T-cell (primary cell): ENCODE results near the gene SKI. TPM values are rescaled to one million over a fixed set of nuclear protein-coding genes. Genes with fewer than 3 reads are reported as not detected.

Experiments
- ATAC-seq, 4 experiments: fragments of 200-7000 bp in 3 of 4; fragments of 150-1000 bp in 1 of 4; cut with Tn5 transposase; replicated peaks in 1 of 4; 1 replicate in 3 of 4; 2 replicates in 1 of 4; pipeline ENCODE4 v1.10.0; 2021; ENCODE audit warnings: moderate library complexity in 3 of 4, mild to moderate bottlenecking in 2 of 4, moderate number of reproducible peaks in 1 of 4
- CTCF ChIA-PET, 2 donors: fragments of 300-600 bp; sonication (Branson Sonifier 250); formaldehyde crosslinking; loops; one replicate each; lab custom pipeline; 2022; ENCODE audit warnings: antibody characterized with exemption in 2 of 2; lab: Charles Lee
- POLR2A ChIA-PET, 2 donors: fragments of 300-600 bp; sonication (Branson Sonifier 250); formaldehyde crosslinking; loops; one replicate each; lab custom pipeline; 2022; ENCODE audit warnings: antibody characterized with exemption in 2 of 2; lab: Charles Lee
- DNase-seq, 35 experiments: peaks; one replicate each; pipeline versions ENCODE4 v3.0.0 to v3.0.0-alpha.2; 2013 to 2023
- H3K27ac ChIP-seq: one replicate; pipeline ENCODE4 v1.5.1; 2013; ENCODE audit warnings: low read length
- H3K27me3 ChIP-seq, 2 experiments: replicated peaks in 1 of 2; 1 replicate in 1 of 2; 2 replicates in 1 of 2; pipeline versions ENCODE4 v1.6.1 to v1.7.0; 2013; ENCODE audit warnings: low read length in 1 of 2, mixed read lengths in 1 of 2; ENCODE audit not compliant: control insufficient read depth in 2 of 2, insufficient read depth in 2 of 2; ENCODE audit errors: extremely low read depth in 1 of 2
- H3K36me3 ChIP-seq, 2 donors: 1 replicate in 1 of 2; 2 replicates in 1 of 2; pipeline versions ENCODE4 v1.6.1 to v1.7.0; 2013; ENCODE audit warnings: low read length in 1 of 2; ENCODE audit not compliant: control insufficient read depth in 2 of 2, insufficient read depth in 1 of 2; ENCODE audit errors: extremely low read depth in 1 of 2
- H3K4me1 ChIP-seq, 2 experiments: 1 replicate in 1 of 2; 2 replicates in 1 of 2; pipeline versions ENCODE4 v1.6.1 to v1.7.0; 2013; ENCODE audit warnings: low read length in 2 of 2, mixed read lengths in 1 of 2; ENCODE audit not compliant: insufficient read depth in 2 of 2, control insufficient read depth in 1 of 2; ENCODE audit errors: extremely low read depth in 1 of 2
- H3K4me3 ChIP-seq, 2 donors: 1 replicate in 1 of 2; 2 replicates in 1 of 2; pipeline versions ENCODE4 v1.5.1 to v1.7.0; 2013; ENCODE audit warnings: mild to moderate bottlenecking in 2 of 2, low read length in 1 of 2, moderate library complexity in 1 of 2; ENCODE audit not compliant: control insufficient read depth in 1 of 2; ENCODE audit errors: extremely low read depth in 1 of 2
- H3K9me3 ChIP-seq: 2 replicates; pipeline ENCODE4 v1.7.0; 2013
- H3K27ac Mint-ChIP-seq, 2 donors: one replicate each; pipeline ENCODE4 v1.8.0; 2020 to 2021; ENCODE audit warnings: mild to moderate bottlenecking in 2 of 2, mixed read lengths in 2 of 2
- H3K27me3 Mint-ChIP-seq, 2 donors: one replicate each; pipeline ENCODE4 v1.8.0; 2021 to 2022; ENCODE audit warnings: mixed read lengths in 2 of 2
- H3K36me3 Mint-ChIP-seq: one replicate; pipeline ENCODE4 v1.8.0; 2021; ENCODE audit warnings: mixed read lengths
- H3K4me1 Mint-ChIP-seq, 3 donors: one replicate each; pipeline ENCODE4 v1.8.0; 2020 to 2022; ENCODE audit warnings: mixed read lengths in 3 of 3, mild to moderate bottlenecking in 1 of 3
- H3K4me3 Mint-ChIP-seq, 3 donors: one replicate each; pipeline ENCODE4 v1.8.0; 2020 to 2022; ENCODE audit warnings: mild to moderate bottlenecking in 3 of 3, mixed read lengths in 3 of 3, moderate library complexity in 3 of 3
- H3K9me3 Mint-ChIP-seq, 3 donors: one replicate each; pipeline ENCODE4 v1.8.0; 2020 to 2022; ENCODE audit warnings: mixed read lengths in 3 of 3
- WGBS: methylation state at CpG from one replicate; pipeline ENCODE4 v1.1.5; 2013; ENCODE audit warnings: missing lambda C conversion rate; ENCODE audit not compliant: insufficient coverage; 5-methylcytosine and 5-hydroxymethylcytosine counted together
- total RNA-seq, 35 experiments: library from RNA in 6 of 35; stranded (reverse) in 6 of 35; fragments of 120-200 nt in 1 of 35; gene quantifications; one replicate each; pipeline versions ENCODE4 v1.2.1 to v1.2.4 and lab custom pipeline; 2013 to 2026

The SKI gene
- total RNA-seq, 5 donors from 2014 or later (not counting 1 experiment from before 2014, with no cell fraction given): 137 to 299 (median 157) TPM

GRCh38 chr1:2239013-2239370, 10.9 kb downstream of the SKI start:
- WGBS: 100% methylated on average over 1 of the region's 6 CpGs
- Histone ChIP-seq H3K9me3 (no peaks in the 10 kb centered on the region), H3K27ac (no peak overlapping the region), H3K36me3 (peaks cover 0 to 20% of the 10 kb centered on the region in 2 donors), H3K27me3 (no peaks in the 10 kb centered on the region), H3K4me1 (peaks cover 46 to 99% of the 10 kb centered on the region in 2 experiments), H3K4me3 (no peak overlapping the region)
- Mint-ChIP-seq H3K4me3 (peak overlapping the region; percentile 21 to 96 (median 24)), H3K4me1 (peaks cover 90 to 94% (median 92%) of the 10 kb centered on the region in 3 donors), H3K27me3 (no peaks in the 10 kb centered on the region), H3K36me3 (peaks cover 26% of the 10 kb centered on the region), H3K27ac (peak overlapping the region; percentile 80 to 89), H3K9me3 (no peaks in the 10 kb centered on the region)
- DNase-seq (no peak), ATAC-seq (no peak)
- POLR2A ChIA-PET: no interaction called here
- CTCF ChIA-PET: no interaction called here

- ChIA-PET POLR2A (interaction anchor here in 1 of 2 donors (0.6 to 1.2 kb wide), 2 partner anchors 12 to 21 kb away, joined by 3 read pairs; no protein-coding TSS in a partner anchor), CTCF (no interaction called here)
- no peak for ATAC-seq
- Histone ChIP-seq H3K4me3 (no peak overlapping the region), H3K9me3 (no peaks in the 10 kb centered on the region), H3K36me3 (peaks cover 0 to 20% of the 10 kb centered on the region in 2 donors), H3K27ac (no peak overlapping the region), H3K4me1 (peaks cover 46 to 94% of the 10 kb centered on the region in 2 experiments), H3K27me3 (no peaks in the 10 kb centered on the region)
- Mint-ChIP-seq H3K36me3 (peaks cover 27% of the 10 kb centered on the region), H3K27me3 (no peaks in the 10 kb centered on the region), H3K4me3 (peak overlapping the region; percentile 21 to 96 (median 43)), H3K4me1 (peaks cover 87 to 93% (median 91%) of the 10 kb centered on the region in 3 donors), H3K27ac (peak overlapping the region; percentile 86 to 89), H3K9me3 (no peaks in the 10 kb centered on the region)
- 93% methylated on average over 18 of the region's 30 CpGs for WGBS
- DNase-seq: peak in 2 of 35 experiments; percentile 6 to 12
Observed at GRCh38 chr1:2239384-2239985, 11.4 kb downstream of the SKI start.

- peak in 6 of 35 experiments; percentile 28 to 50 (median 40) for DNase-seq
- peaks cover 88 to 94% (median 89%) of the 10 kb centered on the region in 3 donors for H3K4me1 Mint-ChIP-seq
- peak overlapping the region; percentile 1 for H3K27ac ChIP-seq
Observed at GRCh38 chr1:2240270-2241156, 12.4 kb downstream of the SKI start.

GRCh38 chr1:2241820-2242219, 13.7 kb downstream of the SKI start:
- Mint-ChIP-seq H3K4me3 (peak overlapping the region; percentile 28 to 96 (median 53)), H3K9me3 (no peaks in the 10 kb centered on the region), H3K27me3 (no peaks in the 10 kb centered on the region), H3K36me3 (peaks cover 37% of the 10 kb centered on the region), H3K27ac (peak overlapping the region; percentile 73 to 79), H3K4me1 (peaks cover 85 to 93% (median 89%) of the 10 kb centered on the region in 3 donors)
- ChIA-PET POLR2A (no interaction called here), CTCF (no interaction called here)
- no peak for DNase-seq
- Histone ChIP-seq H3K36me3 (peaks cover 0 to 20% of the 10 kb centered on the region in 2 donors), H3K4me3 (no peak overlapping the region), H3K27ac (no peak overlapping the region), H3K9me3 (no peaks in the 10 kb centered on the region), H3K27me3 (no peaks in the 10 kb centered on the region), H3K4me1 (peaks cover 39 to 87% of the 10 kb centered on the region in 2 experiments)
- no peak for ATAC-seq
- 92% methylated on average over 8 of the region's 13 CpGs for WGBS

More at GRCh38 chr1:2240270-2241156, 12.4 kb downstream of the SKI start:
- peaks cover 42 to 87% of the 10 kb centered on the region in 2 experiments for H3K4me1 ChIP-seq
- no peak overlapping the region for H3K4me3 ChIP-seq
- Mint-ChIP-seq H3K9me3 (no peaks in the 10 kb centered on the region), H3K36me3 (peaks cover 31% of the 10 kb centered on the region), H3K4me3 (peak overlapping the region; percentile 57 to 96 (median 69)), H3K27ac (peak overlapping the region; percentile 86 to 89), H3K27me3 (no peaks in the 10 kb centered on the region)
- POLR2A ChIA-PET: interaction anchor here (0.5 to 1.2 kb wide), 5 partner anchors 9 to 142 kb away, joined by 3 to 8 read pairs (median 3); no protein-coding TSS in a partner anchor
- no peaks in the 10 kb centered on the region for H3K27me3 ChIP-seq
- peak; percentile 21 to 41 (median 31) for ATAC-seq
- 57% methylated on average over 23 of the region's 30 CpGs for WGBS
- peaks cover 0 to 20% of the 10 kb centered on the region in 2 donors for H3K36me3 ChIP-seq
- CTCF ChIA-PET: interaction anchor here in 1 of 2 donors (0.8 kb wide), 1 partner anchor 46 kb away, joined by 3 read pairs; the partner anchor contains the start of gene FAAP20
- H3K9me3 ChIP-seq: no peaks in the 10 kb centered on the region

GRCh38 chr1:2242814-2243725, 15.0 kb downstream of the SKI start:
- ChIA-PET CTCF (no interaction called here), POLR2A (no interaction called here)
- H3K9me3 Mint-ChIP-seq: no peaks in the 10 kb centered on the region
- 87% methylated on average over 29 of the region's 33 CpGs for WGBS
- peak overlapping the region in 1 of 3 donors; percentile 96 for H3K4me3 Mint-ChIP-seq
- DNase-seq (no peak), ATAC-seq (no peak)
- no peaks in the 10 kb centered on the region for H3K27me3 Mint-ChIP-seq
- Histone ChIP-seq H3K27ac (no peak overlapping the region), H3K27me3 (no peaks in the 10 kb centered on the region), H3K9me3 (no peaks in the 10 kb centered on the region), H3K4me1 (peaks cover 27 to 87% of the 10 kb centered on the region in 2 experiments), H3K4me3 (no peak overlapping the region), H3K36me3 (peaks cover 0 to 20% of the 10 kb centered on the region in 2 donors)
- peak overlapping the region; percentile 31 to 61 for H3K27ac Mint-ChIP-seq
- H3K4me1 Mint-ChIP-seq: peaks cover 83 to 94% (median 87%) of the 10 kb centered on the region in 3 donors
- H3K36me3 Mint-ChIP-seq: peaks cover 37% of the 10 kb centered on the region
